ENCODE data around the gene RUNX2. TPM values are rescaled to one million over a fixed set of nuclear protein-coding genes. Genes with fewer than 3 reads are reported as not detected.

The RUNX2 gene
- polyA plus RNA-seq, 1 donor from 2014 or later, result not detected

- H2AFZ ChIP-seq (ENCODE audit: low read depth, low read length), result no peak overlapping the region
Observed at GRCh38 chr6:45567879-45568278, 239.7 kb downstream of the RUNX2 start.

GRCh38 chr6:45568626-45569025 is 240.5 kb downstream of the RUNX2 start:
- H3F3A ChIP-seq (ENCODE audit: insufficient read depth, low read length, poor library complexity, severe bottlenecking), result no peaks in the 10 kb centered on the region
- no peak overlapping the region for H3K27ac ChIP-seq (ENCODE audit: low read length)
- no peaks in the 10 kb centered on the region for H3K9me3 ChIP-seq (ENCODE audit: low read length)
- H4K20me1 ChIP-seq (ENCODE audit: insufficient read depth), result no peaks in the 10 kb centered on the region
- no peaks in the 10 kb centered on the region for H3K79me2 ChIP-seq (replicated peaks; ENCODE audit: insufficient read depth, low read length)
- H3K27me3 ChIP-seq (ENCODE audit: insufficient read depth, low read depth, low read length), result no peaks in the 10 kb centered on the region
- TF ChIP-seq SMC3 (conservative IDR thresholded peaks at IDR 0.05; ENCODE audit: poor library complexity), result no peak
- no peak for TF ChIP-seq REST (IDR thresholded peaks at IDR 0.05; ENCODE audit: borderline replicate concordance)
- no peak for TF ChIP-seq RAD21 (conservative IDR thresholded peaks at IDR 0.05)
- no peak overlapping the region for H3K9ac ChIP-seq (ENCODE audit: low read length)
- no peak overlapping the region for H3K4me3 ChIP-seq (ENCODE audit: low read length)
- H3K9me2 ChIP-seq (ENCODE audit: insufficient read depth, low read length), result no peaks in the 10 kb centered on the region
- no peak overlapping the region for H3K4me2 ChIP-seq (ENCODE audit: low read length)
- no peaks in the 10 kb centered on the region for H3K36me3 ChIP-seq (ENCODE audit: insufficient read depth, low read length)
- H2AFZ ChIP-seq (ENCODE audit: low read depth, low read length), result no peak overlapping the region

More at GRCh38 chr6:45567879-45568278, 239.7 kb downstream of the RUNX2 start:
- no peaks in the 10 kb centered on the region for H3F3A ChIP-seq (ENCODE audit: insufficient read depth, low read length, poor library complexity, severe bottlenecking)
- H3K9me2 ChIP-seq (ENCODE audit: insufficient read depth, low read length), result no peaks in the 10 kb centered on the region
- TF ChIP-seq SMC3 (conservative IDR thresholded peaks at IDR 0.05; ENCODE audit: poor library complexity) (no peak), REST (IDR thresholded peaks at IDR 0.05; ENCODE audit: borderline replicate concordance) (no peak), CTCF (IDR thresholded peaks at IDR 0.05; ENCODE audit: poor library complexity, severe bottlenecking) (no peak), POLR2AphosphoS5 (IDR thresholded peaks at IDR 0.05) (no peak), TAF1 (IDR thresholded peaks at IDR 0.05; ENCODE audit: low read depth) (no peak), EP300 (conservative IDR thresholded peaks at IDR 0.05; ENCODE audit: poor library complexity, severe bottlenecking) (no peak), RAD21 (conservative IDR thresholded peaks at IDR 0.05) (no peak), MXI1 (conservative IDR thresholded peaks at IDR 0.05; ENCODE audit: poor library complexity, severe bottlenecking) (no peak), EZH2 (IDR thresholded peaks at IDR 0.05; ENCODE audit: borderline replicate concordance, insufficient read depth, low read length, poor library complexity, severe bottlenecking) (no peak)
- no peak overlapping the region for H3K4me3 ChIP-seq (ENCODE audit: low read length)
- no peak overlapping the region for H3K9ac ChIP-seq (ENCODE audit: low read length)
- no peaks in the 10 kb centered on the region for H3K79me2 ChIP-seq (replicated peaks; ENCODE audit: insufficient read depth, low read length)
- H3K9me3 ChIP-seq (ENCODE audit: low read length), result no peaks in the 10 kb centered on the region
- no peaks in the 10 kb centered on the region for H3K36me3 ChIP-seq (ENCODE audit: insufficient read depth, low read length)
- no peak overlapping the region for H3K27ac ChIP-seq (ENCODE audit: low read length)
- no peak overlapping the region for H3K4me2 ChIP-seq (ENCODE audit: low read length)
- no peaks in the 10 kb centered on the region for H4K20me1 ChIP-seq (ENCODE audit: insufficient read depth)
- H3K27me3 ChIP-seq (ENCODE audit: insufficient read depth, low read depth, low read length), result no peaks in the 10 kb centered on the region
